HEK293 (cell line): ENCODE data around the gene SLC22A8.

Source experiments
- CTCF ChIA-PET: fragments of 350-600 bp; formaldehyde crosslinking; extraction: SDS; loops from one replicate; lab custom pipeline; 2021; ENCODE audit warnings: antibody characterized with exemption; lab: Yijun Ruan, JAX
- POLR2A ChIA-PET: fragments of 300-600 bp; formaldehyde crosslinking; extraction: SDS; loops from one replicate; lab custom pipeline; 2020; ENCODE audit warnings: antibody characterized with exemption, inconsistent platforms; lab: Yijun Ruan, JAX
- H3K27ac ChIP-seq: fragments of 200-500 bp; sonication (Bioruptor generic); 2 replicates; pipeline ENCODE4 v1.5.1; 2014; ENCODE audit warnings: low read depth, low read length, control low read depth, inconsistent platforms; ENCODE audit errors: extremely low read depth
- H3K36me3 ChIP-seq, 2 experiments: fragments of 200-500 bp in 1 of 2; sonication (Bioruptor generic) in 1 of 2; 1 replicate in 1 of 2; 2 replicates in 1 of 2; pipeline ENCODE4 v1.5.1; 2014 to 2017; ENCODE audit warnings: inconsistent platforms in 2 of 2, low read length in 2 of 2; ENCODE audit not compliant: control insufficient read depth in 2 of 2, insufficient read depth in 1 of 2
- H3K4me1 ChIP-seq: fragments of 200-500 bp; sonication (Bioruptor generic); 2 replicates; pipeline ENCODE4 v1.5.1; 2014; ENCODE audit warnings: mild to moderate bottlenecking, low read length, inconsistent platforms; ENCODE audit not compliant: control insufficient read depth, insufficient read depth
- H3K4me3 ChIP-seq: 2 replicates; pipeline ENCODE4 v1.5.1; 2011; ENCODE audit warnings: low read depth, mild to moderate bottlenecking, control low read depth, low read length, moderate library complexity
- H3K9me3 ChIP-seq: fragments of 200-500 bp; sonication (Bioruptor generic); 2 replicates; pipeline ENCODE4 v1.5.1; 2014; ENCODE audit warnings: low read depth, low read length, inconsistent platforms; ENCODE audit not compliant: control insufficient read depth, insufficient read depth
- GFI1B ChIP-seq: fragments of 450-650 bp; formaldehyde crosslinking; IDR thresholded peaks from 2 replicates; pipeline ENCODE4 v1.5.1; 2016; ENCODE audit warnings: missing biosample characterization, missing genetic modification characterization
- KLF1 ChIP-seq: fragments of 450-650 bp; formaldehyde crosslinking; IDR thresholded peaks from 2 replicates; pipeline ENCODE4 v1.5.1; 2016; ENCODE audit warnings: missing biosample characterization, missing genetic modification characterization
- YY1 ChIP-seq: fragments of 450-650 bp; formaldehyde crosslinking; IDR thresholded peaks from 2 replicates; pipeline ENCODE4 v1.5.1; 2018; ENCODE audit warnings: missing biosample characterization, missing genetic modification characterization
- ZBTB1 ChIP-seq: fragments of 450-650 bp; formaldehyde crosslinking; IDR thresholded peaks from 2 replicates; pipeline ENCODE4 v1.5.1; 2016; ENCODE audit warnings: missing biosample characterization, missing genetic modification characterization
- ZBTB17 ChIP-seq: fragments of 450-650 bp; formaldehyde crosslinking; IDR thresholded peaks from 2 replicates; pipeline ENCODE4 v1.5.1; 2016; ENCODE audit warnings: missing biosample characterization, missing genetic modification characterization
- ZFP41 ChIP-seq: fragments of 450-650 bp; formaldehyde crosslinking; IDR thresholded peaks from 2 replicates; pipeline ENCODE4 v1.5.1; 2016; ENCODE audit warnings: missing biosample characterization, missing genetic modification characterization, borderline replicate concordance
- ZNF10 ChIP-seq: fragments of 450-650 bp; formaldehyde crosslinking; IDR thresholded peaks from 2 replicates; pipeline ENCODE4 v1.5.1; 2017; ENCODE audit warnings: missing biosample characterization, missing genetic modification characterization
- ZNF121 ChIP-seq: fragments of 450-650 bp; formaldehyde crosslinking; IDR thresholded peaks from 2 replicates; pipeline ENCODE4 v1.5.1; 2016; ENCODE audit warnings: missing biosample characterization, missing genetic modification characterization
- ZNF133 ChIP-seq: fragments of 450-650 bp; formaldehyde crosslinking; IDR thresholded peaks from 2 replicates; pipeline ENCODE4 v1.5.1; 2016; ENCODE audit warnings: missing biosample characterization, missing genetic modification characterization
- ZNF146 ChIP-seq: fragments of 450-650 bp; formaldehyde crosslinking; IDR thresholded peaks from 2 replicates; pipeline ENCODE4 v1.5.1; 2016; ENCODE audit warnings: missing biosample characterization, missing genetic modification characterization
- ZNF174 ChIP-seq: fragments of 450-650 bp; formaldehyde crosslinking; IDR thresholded peaks from 2 replicates; pipeline ENCODE4 v1.5.0; 2017; ENCODE audit warnings: missing biosample characterization, mild to moderate bottlenecking, missing genetic modification characterization
- ZNF23 ChIP-seq: fragments of 450-650 bp; formaldehyde crosslinking; IDR thresholded peaks from 2 replicates; pipeline ENCODE4 v1.5.1; 2016; ENCODE audit warnings: missing biosample characterization, missing genetic modification characterization, borderline replicate concordance
- ZNF248 ChIP-seq: fragments of 450-650 bp; formaldehyde crosslinking; IDR thresholded peaks from 2 replicates; pipeline ENCODE4 v1.5.1; 2017; ENCODE audit warnings: missing biosample characterization, missing genetic modification characterization
- ZNF266 ChIP-seq: fragments of 450-650 bp; formaldehyde crosslinking; IDR thresholded peaks from 2 replicates; pipeline ENCODE4 v1.5.1; 2016; ENCODE audit warnings: missing biosample characterization, missing genetic modification characterization, low read depth
- ZNF404 ChIP-seq: fragments of 450-650 bp; formaldehyde crosslinking; IDR thresholded peaks from 2 replicates; pipeline ENCODE4 v1.5.1; 2017; ENCODE audit warnings: missing biosample characterization, missing genetic modification characterization
- ZNF433 ChIP-seq: fragments of 450-650 bp; formaldehyde crosslinking; IDR thresholded peaks from 2 replicates; pipeline ENCODE4 v1.5.1; 2016; ENCODE audit warnings: missing biosample characterization, missing genetic modification characterization, low read depth
- ZNF529 ChIP-seq: fragments of 450-650 bp; formaldehyde crosslinking; IDR thresholded peaks from 2 replicates; pipeline ENCODE4 v1.5.1; 2017; ENCODE audit warnings: missing genetic modification characterization, missing biosample characterization; ENCODE audit not compliant: insufficient replicate concordance
- ZNF585B ChIP-seq: fragments of 450-650 bp; formaldehyde crosslinking; IDR thresholded peaks from 2 replicates; pipeline ENCODE4 v1.5.1; 2016; ENCODE audit warnings: missing biosample characterization, missing genetic modification characterization
- ZNF596 ChIP-seq: fragments of 450-650 bp; IDR thresholded peaks from 2 replicates; pipeline ENCODE4 v1.5.0; 2018; ENCODE audit warnings: missing biosample characterization, mild to moderate bottlenecking, missing genetic modification characterization, moderate library complexity
- ZNF600 ChIP-seq: fragments of 450-650 bp; formaldehyde crosslinking; IDR thresholded peaks from 2 replicates; pipeline ENCODE4 v1.5.1; 2016; ENCODE audit warnings: missing biosample characterization, missing genetic modification characterization
- ZNF660 ChIP-seq: fragments of 450-650 bp; IDR thresholded peaks from 2 replicates; pipeline ENCODE4 v1.5.1; 2018; ENCODE audit warnings: missing biosample characterization, mild to moderate bottlenecking, missing genetic modification characterization
- ZNF747 ChIP-seq: fragments of 450-650 bp; formaldehyde crosslinking; IDR thresholded peaks from 2 replicates; pipeline ENCODE4 v1.5.1; 2016; ENCODE audit warnings: missing biosample characterization, missing genetic modification characterization
- TF ChIP-seq, protein P1 (sequence below): fragments of 450-650 bp; formaldehyde crosslinking; IDR thresholded peaks from 2 replicates; pipeline ENCODE4 v1.5.1; 2016; ENCODE audit warnings: missing biosample characterization, missing genetic modification characterization
- TF ChIP-seq, protein P2 (sequence below): fragments of 450-650 bp; formaldehyde crosslinking; IDR thresholded peaks from 2 replicates; pipeline ENCODE4 v1.5.0; 2017; ENCODE audit warnings: missing biosample characterization, missing genetic modification characterization, borderline replicate concordance
- TF ChIP-seq, protein P3 (sequence below): fragments of 450-650 bp; formaldehyde crosslinking; IDR thresholded peaks from 2 replicates; pipeline ENCODE4 v1.5.1; 2016; ENCODE audit warnings: missing biosample characterization, missing genetic modification characterization

Gene SLC22A8

DNA sequence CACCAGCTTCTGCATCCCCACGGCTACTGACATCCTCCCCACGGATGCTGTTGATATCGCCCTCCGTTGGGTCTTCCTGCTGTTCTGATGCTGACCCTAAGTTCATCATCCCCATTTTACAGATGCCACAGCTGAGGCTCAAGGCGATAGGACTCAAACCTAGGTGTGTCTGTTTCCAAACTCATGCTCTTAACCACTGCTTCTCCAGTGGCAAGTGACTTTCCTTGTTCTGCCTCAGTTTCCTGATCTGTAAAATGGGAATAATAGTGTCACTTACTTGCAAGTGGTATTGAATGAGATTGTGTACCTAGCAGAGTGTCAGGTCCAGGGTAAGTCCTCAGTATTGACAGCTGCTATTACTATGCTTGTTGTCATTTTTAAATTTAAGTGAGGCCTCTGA is 16.5 kb downstream of the SLC22A8 start:
- ChIA-PET POLR2A (no interaction called here), CTCF (interaction anchor here (0.5 kb wide), 1 partner anchor 17 kb away, joined by 3 read pairs; no protein-coding TSS in a partner anchor)
- TF ChIP-seq, protein P1, sequence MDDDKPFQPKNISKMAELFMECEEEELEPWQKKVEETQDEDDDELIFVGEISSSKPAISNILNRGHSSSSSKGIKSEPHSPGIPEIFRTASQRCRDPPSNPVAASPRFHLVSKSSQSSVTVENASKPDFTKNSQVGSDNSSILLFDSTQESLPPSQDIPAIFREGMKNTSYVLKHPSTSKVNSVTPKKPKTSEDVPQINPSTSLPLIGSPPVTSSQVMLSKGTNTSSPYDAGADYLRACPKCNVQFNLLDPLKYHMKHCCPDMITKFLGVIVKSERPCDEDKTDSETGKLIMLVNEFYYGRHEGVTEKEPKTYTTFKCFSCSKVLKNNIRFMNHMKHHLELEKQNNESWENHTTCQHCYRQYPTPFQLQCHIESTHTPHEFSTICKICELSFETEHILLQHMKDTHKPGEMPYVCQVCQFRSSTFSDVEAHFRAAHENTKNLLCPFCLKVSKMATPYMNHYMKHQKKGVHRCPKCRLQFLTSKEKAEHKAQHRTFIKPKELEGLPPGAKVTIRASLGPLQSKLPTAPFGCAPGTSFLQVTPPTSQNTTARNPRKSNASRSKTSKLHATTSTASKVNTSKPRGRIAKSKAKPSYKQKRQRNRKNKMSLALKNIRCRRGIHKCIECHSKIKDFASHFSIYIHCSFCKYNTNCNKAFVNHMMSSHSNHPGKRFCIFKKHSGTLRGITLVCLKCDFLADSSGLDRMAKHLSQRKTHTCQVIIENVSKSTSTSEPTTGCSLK (tag by site-specific recombination), result no peak
- TF ChIP-seq YY1 (tag by site-specific recombination), result no peak
- TF ChIP-seq, all 188 proteins: peak for 0
- no peaks in the 10 kb centered on the region for H3K4me1 ChIP-seq
- no peak overlapping the region for H3K27ac ChIP-seq
- no peak overlapping the region for H3K4me3 ChIP-seq
- no peaks in the 10 kb centered on the region for H3K36me3 ChIP-seq
- no peaks in the 10 kb centered on the region for H3K9me3 ChIP-seq

DNA sequence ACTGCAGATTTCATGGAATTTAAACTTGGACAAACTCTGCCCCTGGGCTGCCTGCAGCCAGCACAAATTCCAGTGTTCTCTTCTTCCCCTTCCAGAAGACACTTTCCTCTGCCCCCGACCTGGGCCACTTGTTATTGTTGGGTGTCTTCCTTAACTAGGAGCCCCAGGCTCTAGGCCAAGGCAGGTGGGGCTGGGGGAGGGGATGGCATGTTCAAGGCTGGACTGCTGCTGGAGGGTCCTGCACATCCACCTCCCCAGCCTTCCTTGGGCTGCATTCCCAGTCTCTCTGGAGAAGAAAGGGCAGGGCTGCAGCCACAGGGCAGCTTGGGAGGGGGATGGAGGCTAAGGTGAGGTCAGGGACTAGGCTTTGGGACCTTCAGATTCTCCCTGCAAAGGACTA is 19.4 kb downstream of the SLC22A8 start:
- CTCF ChIA-PET, result interaction anchor here (0.5 kb wide), 1 partner anchor 30 kb away, joined by 3 read pairs; no protein-coding TSS in a partner anchor
- H3K4me1 ChIP-seq, result no peaks in the 10 kb centered on the region
- no peaks in the 10 kb centered on the region for H3K9me3 ChIP-seq
- H3K27ac ChIP-seq, result no peak overlapping the region
- H3K4me3 ChIP-seq, result no peak overlapping the region
- H3K36me3 ChIP-seq, result no peaks in the 10 kb centered on the region
- TF ChIP-seq ZNF600 (tag by site-specific recombination), result no peak
- no peak for TF ChIP-seq ZNF146 (tag by site-specific recombination)
- no peak for TF ChIP-seq ZNF433
- no peak for TF ChIP-seq ZNF585B
- TF ChIP-seq ZFP41 (tag by site-specific recombination), result no peak
- no peak for TF ChIP-seq ZNF266 (tag by site-specific recombination)
- no peak for TF ChIP-seq ZNF529
- no peak for TF ChIP-seq ZNF174 (tag by site-specific recombination)
- TF ChIP-seq ZNF10 (tag by site-specific recombination), result no peak
- no peak for TF ChIP-seq GFI1B (tag by site-specific recombination)
- POLR2A ChIA-PET, result no interaction called here

DNA sequence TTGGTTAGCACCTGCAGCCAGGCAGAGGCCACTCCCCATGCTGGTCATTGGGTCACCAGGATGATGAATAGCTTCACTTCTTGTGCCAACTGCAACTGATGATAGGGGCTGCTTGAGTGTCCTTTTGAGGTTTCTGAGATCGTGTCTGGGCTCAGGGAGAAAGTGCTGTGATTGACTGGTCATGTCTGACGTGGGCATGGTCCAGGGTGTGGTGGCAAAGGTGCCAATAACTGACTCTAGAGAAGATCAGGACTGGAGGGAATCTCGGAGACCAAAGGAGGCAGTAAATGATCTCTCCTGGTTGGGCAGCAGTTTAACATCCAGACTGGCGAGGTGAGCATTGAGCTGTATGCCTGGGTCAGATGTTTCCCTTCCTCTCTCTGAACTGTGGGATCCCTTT is 20.9 kb downstream of the SLC22A8 start:
- no peaks in the 10 kb centered on the region for H3K9me3 ChIP-seq
- TF ChIP-seq ZBTB17 (tag by site-specific recombination) (0 out of 2 replicates have a peak, but pooled peaks have one; percentile 34), ZNF23 (tag by site-specific recombination) (peak; percentile 76; the same call in 1 of the 2 replicates), ZNF133 (tag by site-specific recombination) (no peak), ZNF404 (tag by site-specific recombination) (no peak), ZNF248 (tag by site-specific recombination) (no peak)
- TF ChIP-seq, all 188 proteins: peak for 2
- Histone ChIP-seq H3K27ac (no peak overlapping the region), H3K4me1 (no peaks in the 10 kb centered on the region), H3K4me3 (no peak overlapping the region), H3K36me3 (no peaks in the 10 kb centered on the region)
- CTCF ChIA-PET, result interaction anchor here (1.0 to 1.6 kb wide), 4 partner anchors 13 to 29 kb away, joined by 3 to 13 read pairs (median 4); no protein-coding TSS in a partner anchor
- POLR2A ChIA-PET, result no interaction called here

DNA sequence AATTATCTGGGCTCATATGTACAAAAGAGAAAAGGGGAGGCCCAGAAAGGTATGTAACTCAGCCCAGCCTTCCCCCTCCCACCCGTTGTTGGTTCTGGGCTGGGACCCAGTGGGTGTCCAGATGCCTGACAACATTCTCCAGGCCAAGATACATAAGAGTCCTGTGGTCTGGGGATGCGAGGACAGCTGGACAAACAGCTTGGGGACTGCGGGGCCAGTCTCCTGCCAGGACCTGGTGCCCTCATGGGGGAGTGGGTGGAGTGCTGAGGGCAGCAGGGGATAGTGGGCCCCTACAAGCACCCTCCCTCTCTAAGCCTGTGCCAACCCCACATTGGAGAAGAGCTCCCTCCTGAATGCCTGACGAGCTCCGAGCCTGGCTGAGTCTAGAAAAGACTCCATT is 27.4 kb downstream of the SLC22A8 start:
- H3K27ac ChIP-seq, result no peak overlapping the region
- H3K4me1 ChIP-seq, result no peaks in the 10 kb centered on the region
- no peaks in the 10 kb centered on the region for H3K36me3 ChIP-seq
- H3K9me3 ChIP-seq, result no peaks in the 10 kb centered on the region
- H3K4me3 ChIP-seq, result no peak overlapping the region
- ChIA-PET POLR2A (no interaction called here), CTCF (interaction anchor here (0.6 to 1.2 kb wide), 2 partner anchors 13 to 82 kb away, joined by 5 read pairs; no protein-coding TSS in a partner anchor)
- TF ChIP-seq ZBTB1 (no peak), ZNF747 (tag by site-specific recombination) (no peak), ZNF660 (no peak), ZNF121 (tag by site-specific recombination) (no peak), KLF1 (no peak), ZNF596 (tag by site-specific recombination) (no peak)
- TF ChIP-seq, protein P2, sequence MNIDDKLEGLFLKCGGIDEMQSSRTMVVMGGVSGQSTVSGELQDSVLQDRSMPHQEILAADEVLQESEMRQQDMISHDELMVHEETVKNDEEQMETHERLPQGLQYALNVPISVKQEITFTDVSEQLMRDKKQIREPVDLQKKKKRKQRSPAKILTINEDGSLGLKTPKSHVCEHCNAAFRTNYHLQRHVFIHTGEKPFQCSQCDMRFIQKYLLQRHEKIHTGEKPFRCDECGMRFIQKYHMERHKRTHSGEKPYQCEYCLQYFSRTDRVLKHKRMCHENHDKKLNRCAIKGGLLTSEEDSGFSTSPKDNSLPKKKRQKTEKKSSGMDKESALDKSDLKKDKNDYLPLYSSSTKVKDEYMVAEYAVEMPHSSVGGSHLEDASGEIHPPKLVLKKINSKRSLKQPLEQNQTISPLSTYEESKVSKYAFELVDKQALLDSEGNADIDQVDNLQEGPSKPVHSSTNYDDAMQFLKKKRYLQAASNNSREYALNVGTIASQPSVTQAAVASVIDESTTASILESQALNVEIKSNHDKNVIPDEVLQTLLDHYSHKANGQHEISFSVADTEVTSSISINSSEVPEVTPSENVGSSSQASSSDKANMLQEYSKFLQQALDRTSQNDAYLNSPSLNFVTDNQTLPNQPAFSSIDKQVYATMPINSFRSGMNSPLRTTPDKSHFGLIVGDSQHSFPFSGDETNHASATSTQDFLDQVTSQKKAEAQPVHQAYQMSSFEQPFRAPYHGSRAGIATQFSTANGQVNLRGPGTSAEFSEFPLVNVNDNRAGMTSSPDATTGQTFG, result no peak
- TF ChIP-seq, protein P3, sequence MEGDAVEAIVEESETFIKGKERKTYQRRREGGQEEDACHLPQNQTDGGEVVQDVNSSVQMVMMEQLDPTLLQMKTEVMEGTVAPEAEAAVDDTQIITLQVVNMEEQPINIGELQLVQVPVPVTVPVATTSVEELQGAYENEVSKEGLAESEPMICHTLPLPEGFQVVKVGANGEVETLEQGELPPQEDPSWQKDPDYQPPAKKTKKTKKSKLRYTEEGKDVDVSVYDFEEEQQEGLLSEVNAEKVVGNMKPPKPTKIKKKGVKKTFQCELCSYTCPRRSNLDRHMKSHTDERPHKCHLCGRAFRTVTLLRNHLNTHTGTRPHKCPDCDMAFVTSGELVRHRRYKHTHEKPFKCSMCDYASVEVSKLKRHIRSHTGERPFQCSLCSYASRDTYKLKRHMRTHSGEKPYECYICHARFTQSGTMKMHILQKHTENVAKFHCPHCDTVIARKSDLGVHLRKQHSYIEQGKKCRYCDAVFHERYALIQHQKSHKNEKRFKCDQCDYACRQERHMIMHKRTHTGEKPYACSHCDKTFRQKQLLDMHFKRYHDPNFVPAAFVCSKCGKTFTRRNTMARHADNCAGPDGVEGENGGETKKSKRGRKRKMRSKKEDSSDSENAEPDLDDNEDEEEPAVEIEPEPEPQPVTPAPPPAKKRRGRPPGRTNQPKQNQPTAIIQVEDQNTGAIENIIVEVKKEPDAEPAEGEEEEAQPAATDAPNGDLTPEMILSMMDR, result no peak
